ENCODE data around the gene PLPPR3. TPM values are rescaled to one million over a fixed set of nuclear protein-coding genes. Genes with fewer than 3 reads are reported as not detected.

Gene PLPPR3
- total and polyA plus RNA-seq, 9 of the 15 experiments (the other 6 are each of a cell fraction or from before 2014, with no cell fraction given): 0.01 to 48.2 (median 8.6) TPM

DNA sequence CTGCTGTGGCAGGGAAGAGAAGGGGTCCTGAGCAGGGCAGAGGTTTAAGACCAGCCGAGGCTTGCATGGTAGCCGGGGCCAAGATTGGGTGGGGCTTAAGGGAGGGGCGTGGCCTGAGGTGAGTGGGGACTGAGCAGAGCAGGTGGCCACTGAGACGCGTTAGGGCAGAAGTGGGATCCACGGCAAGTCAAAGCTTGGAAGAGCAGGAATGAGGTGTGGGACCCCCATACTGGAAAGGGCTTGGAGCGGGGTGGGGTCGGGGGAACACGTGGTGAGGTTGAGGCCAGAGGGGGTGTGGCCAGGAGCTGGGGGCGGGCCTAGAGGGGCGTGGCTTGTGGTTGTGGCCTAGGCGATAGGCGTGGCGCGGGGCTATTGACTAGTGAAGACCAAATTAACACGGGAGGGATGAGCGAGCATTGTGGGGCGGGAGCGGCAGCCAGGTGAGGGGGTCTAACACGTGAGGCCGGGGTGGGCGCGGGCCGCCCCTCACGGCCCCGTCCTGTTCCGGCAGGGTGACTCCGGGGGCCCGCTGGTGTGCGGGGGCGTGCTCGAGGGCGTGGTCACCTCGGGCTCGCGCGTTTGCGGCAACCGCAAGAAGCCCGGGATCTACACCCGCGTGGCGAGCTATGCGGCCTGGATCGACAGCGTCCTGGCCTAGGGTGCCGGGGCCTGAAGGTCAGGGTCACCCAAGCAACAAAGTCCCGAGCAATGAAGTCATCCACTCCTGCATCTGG, 41.0 kb upstream of the PLPPR3 start (continued):
- TF ChIP-seq SMARCA4 (IDR thresholded peaks at IDR 0.05) (no peak; the same call in 1 of the 2 replicates), DNMT1 (IDR thresholded peaks at IDR 0.05) (no peak), DEAF1 (CRISPR knock-in tag; IDR thresholded peaks at IDR 0.05) (no peak), MCM5 (IDR thresholded peaks at IDR 0.05; ENCODE audit: low read depth) (no peak), HMBOX1 (IDR thresholded peaks at IDR 0.05) (peak; percentile 52; the same call in 1 of the 2 replicates), FOXM1 (IDR thresholded peaks at IDR 0.05; ENCODE audit: low read depth) (no peak), FOXM1 (CRISPR knock-in tag; IDR thresholded peaks at IDR 0.05; ENCODE audit: low read depth) (0 out of 2 replicates have a peak, but pooled peaks have one; percentile 12), SOX6 (IDR thresholded peaks at IDR 0.05) (no peak), ESRRA (IDR thresholded peaks at IDR 0.05; ENCODE audit: borderline replicate concordance, low read depth) (peak; percentile 62; the same call in 1 of the 2 replicates), ETV1 (tag; conservative IDR thresholded peaks at IDR 0.05; ENCODE audit: low read depth) (no peak), NBN (IDR thresholded peaks at IDR 0.05; ENCODE audit: low read depth) (peak; percentile 54; the same call in 1 of the 2 replicates), L3MBTL2 (IDR thresholded peaks at IDR 0.05) (peak; percentile 48), HDGF (IDR thresholded peaks at IDR 0.05) (peak; percentile 89; the same call in 1 of the 2 replicates), PHB (CRISPR knock-in tag; IDR thresholded peaks at IDR 0.05) (no peak), PURB (CRISPR knock-in tag; IDR thresholded peaks at IDR 0.05; ENCODE audit: low read depth) (no peak), NONO (IDR thresholded peaks at IDR 0.05; ENCODE audit: low read depth in 2 of 2, low read length in 1 of 2) (peak in 1 of 2 experiments; percentile 29; a peak in 1 of 4 replicates), NRF1 (conservative IDR thresholded peaks at IDR 0.05 in 1 of 2, IDR thresholded peaks at IDR 0.05 in 1 of 2) (peak; percentile 24 to 42; a peak in 2 of 4 replicates), TEAD2 (tag; IDR thresholded peaks at IDR 0.05) (no peak), CHD1 (IDR thresholded peaks at IDR 0.05; ENCODE audit: low read length) (peak; percentile 41), KDM4B (IDR thresholded peaks at IDR 0.05; ENCODE audit: borderline replicate concordance in 2 of 2, low read depth in 1 of 2) (0 out of 4 replicates have a peak, but pooled peaks of 1 of the 2 experiments have one; percentile 23), USF1 (CRISPR knock-in tag; IDR thresholded peaks at IDR 0.05) (peak; percentile 91), MNT (conservative IDR thresholded peaks at IDR 0.05) (peak; percentile 97 to 98)
- TF ChIP-seq, protein P1, sequence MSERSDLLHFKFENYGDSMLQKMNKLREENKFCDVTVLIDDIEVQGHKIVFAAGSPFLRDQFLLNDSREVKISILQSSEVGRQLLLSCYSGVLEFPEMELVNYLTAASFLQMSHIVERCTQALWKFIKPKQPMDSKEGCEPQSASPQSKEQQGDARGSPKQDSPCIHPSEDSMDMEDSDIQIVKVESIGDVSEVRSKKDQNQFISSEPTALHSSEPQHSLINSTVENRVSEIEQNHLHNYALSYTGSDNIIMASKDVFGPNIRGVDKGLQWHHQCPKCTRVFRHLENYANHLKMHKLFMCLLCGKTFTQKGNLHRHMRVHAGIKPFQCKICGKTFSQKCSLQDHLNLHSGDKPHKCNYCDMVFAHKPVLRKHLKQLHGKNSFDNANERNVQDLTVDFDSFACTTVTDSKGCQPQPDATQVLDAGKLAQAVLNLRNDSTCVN (CRISPR knock-in tag; IDR thresholded peaks at IDR 0.05): peak; percentile 42; the same call in 1 of the 2 replicates

Measured in K562 (cell line).